Measurements from ENCODE around the gene TGFBR3. TPM values are rescaled to one million over a fixed set of nuclear protein-coding genes. Genes with fewer than 3 reads are reported as not detected.
A peak's percentile ranks its signal among the peaks of the same experiment; 100 is the strongest.

The TGFBR3 gene
- polyA plus RNA-seq, 1 donor (not counting 4 experiments of a cell fraction or from before 2014, with no cell fraction given), result 1.2 TPM

- peaks cover 20% of the 10 kb centered on the region for H3K4me1 ChIP-seq (ENCODE audit: control insufficient read depth, extremely low read depth, insufficient read depth, low read length)
- H3K27ac ChIP-seq (ENCODE audit: control insufficient read depth, insufficient read depth, low read length), result peak overlapping the region; percentile 22
Measured at GRCh38 chr1:91805311-91805801, 80.6 kb downstream of the TGFBR3 start.

GRCh38 chr1:91804546-91805023, 81.4 kb downstream of the TGFBR3 start:
- Histone ChIP-seq H3K36me3 (ENCODE audit: control insufficient read depth in 2 of 2, extremely low read depth in 1 of 2, insufficient read depth in 2 of 2, low read length in 2 of 2) (no peaks in the 10 kb centered on the region), H2AFZ (ENCODE audit: control insufficient read depth, low read length) (peak overlapping the region; percentile 21), H3K4me3 (ENCODE audit: control insufficient read depth in 2 of 3, extremely low read depth in 1 of 3, insufficient read depth in 2 of 3, low read depth in 1 of 3, low read length in 3 of 3) (peak overlapping the region in 1 of 3 experiments; percentile 30), H3K4me2 (ENCODE audit: control insufficient read depth, extremely low read depth, insufficient read depth, low read depth, low read length) (peak overlapping the region; percentile 79), H3K79me2 (ENCODE audit: control insufficient read depth, insufficient read depth, low read length) (no peaks in the 10 kb centered on the region), H3K9ac (ENCODE audit: control insufficient read depth, extremely low read depth, insufficient read depth, low read length) (peak overlapping the region; percentile 61), H3K9me3 (ENCODE audit: control insufficient read depth, low read depth, low read length) (no peaks in the 10 kb centered on the region), H3K4me1 (ENCODE audit: control insufficient read depth, extremely low read depth, insufficient read depth, low read length) (peaks cover 20% of the 10 kb centered on the region), H3K9me1 (ENCODE audit: control insufficient read depth, extremely low read depth, insufficient read depth, low read length) (no peaks in the 10 kb centered on the region), H4K20me1 (ENCODE audit: control insufficient read depth, extremely low read depth, insufficient read depth, low read length) (no peaks in the 10 kb centered on the region), H3K27me3 (ENCODE audit: control insufficient read depth, extremely low read depth, insufficient read depth, low read length) (peaks cover 19% of the 10 kb centered on the region), H3K27ac (ENCODE audit: control insufficient read depth, insufficient read depth, low read length) (peak overlapping the region; percentile 78)
- TF ChIP-seq EZH2 (IDR thresholded peaks at IDR 0.05; ENCODE audit: low read length) (no peak), CTCF (optimal IDR thresholded peaks at IDR 0.05 in 1 of 3, IDR thresholded peaks at IDR 0.05 in 1 of 3, conservative IDR thresholded peaks at IDR 0.05 in 1 of 3; ENCODE audit: extremely low read depth in 1 of 3, insufficient read depth in 2 of 3, low read length in 3 of 3) (no peak)
- dilution Hi-C loops (cut with MboI; ENCODE audit: extremely low pct_ligation_motif_present, low sequenced_read_pairs), result no loop called here
- FAIRE-seq (peak; percentile 91), DNase-seq (ENCODE audit: low read depth, low spot score) (peak; percentile 71)

More at GRCh38 chr1:91805311-91805801, 80.6 kb downstream of the TGFBR3 start:
- Histone ChIP-seq H2AFZ (ENCODE audit: control insufficient read depth, low read length) (no peak overlapping the region), H3K9me3 (ENCODE audit: control insufficient read depth, low read depth, low read length) (no peaks in the 10 kb centered on the region), H3K4me2 (ENCODE audit: control insufficient read depth, extremely low read depth, insufficient read depth, low read depth, low read length) (no peak overlapping the region), H3K79me2 (ENCODE audit: control insufficient read depth, insufficient read depth, low read length) (no peaks in the 10 kb centered on the region), H3K4me3 (ENCODE audit: control insufficient read depth in 2 of 3, extremely low read depth in 1 of 3, insufficient read depth in 2 of 3, low read depth in 1 of 3, low read length in 3 of 3) (no peak overlapping the region), H3K9ac (ENCODE audit: control insufficient read depth, extremely low read depth, insufficient read depth, low read length) (no peak overlapping the region), H3K27me3 (ENCODE audit: control insufficient read depth, extremely low read depth, insufficient read depth, low read length) (peaks cover 17% of the 10 kb centered on the region), H3K9me1 (ENCODE audit: control insufficient read depth, extremely low read depth, insufficient read depth, low read length) (no peaks in the 10 kb centered on the region), H3K36me3 (ENCODE audit: control insufficient read depth in 2 of 2, extremely low read depth in 1 of 2, insufficient read depth in 2 of 2, low read length in 2 of 2) (no peaks in the 10 kb centered on the region), H4K20me1 (ENCODE audit: control insufficient read depth, extremely low read depth, insufficient read depth, low read length) (no peaks in the 10 kb centered on the region)
- TF ChIP-seq EZH2 (IDR thresholded peaks at IDR 0.05; ENCODE audit: low read length) (no peak), CTCF (optimal IDR thresholded peaks at IDR 0.05 in 1 of 3, IDR thresholded peaks at IDR 0.05 in 1 of 3, conservative IDR thresholded peaks at IDR 0.05 in 1 of 3; ENCODE audit: extremely low read depth in 1 of 3, insufficient read depth in 2 of 3, low read length in 3 of 3) (no peak)
- DNase-seq (ENCODE audit: low read depth, low spot score) (no peak), FAIRE-seq (no peak)
- dilution Hi-C loops (cut with MboI; ENCODE audit: extremely low pct_ligation_motif_present, low sequenced_read_pairs), result no loop called here

All from keratinocyte (primary cell).